SK-N-MC (cell line): ENCODE results near the gene FHIT.

Source experiments
- EZH2 ChIP-seq: fragments of 200-600 bp; sonication (generic); IDR thresholded peaks from one replicate; pipeline ENCODE4 v1.6.1; 2017; ENCODE audit warnings: antibody characterized with exemption
- FOXP2 ChIP-seq: optimal IDR thresholded peaks from 2 replicates; pipeline ENCODE3; 2011; ENCODE audit warnings: mild to moderate bottlenecking, moderate library complexity; ENCODE audit not compliant: insufficient read depth; ENCODE audit errors: extremely low read length, control extremely low read depth

DNA sequence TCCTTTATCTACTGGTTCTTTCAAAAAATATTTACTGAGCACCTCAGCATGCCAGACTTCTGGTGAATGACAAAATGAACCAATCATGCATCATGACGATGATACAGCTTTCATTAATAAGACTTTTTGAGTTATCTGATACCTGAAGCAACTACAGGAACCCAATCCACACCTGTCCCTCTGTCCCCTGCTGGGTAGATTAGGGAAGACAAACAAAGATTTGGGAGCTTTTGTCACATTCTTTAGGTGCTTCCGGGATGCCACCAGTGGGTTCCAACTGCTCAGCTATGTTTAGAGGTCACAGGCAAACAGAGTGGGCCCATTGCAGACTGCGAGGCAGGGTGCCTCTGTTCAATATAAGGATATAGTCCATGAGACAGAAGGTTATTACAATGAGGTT is 1180.9 kb downstream of the FHIT start:
- TF ChIP-seq EZH2 (no peak), FOXP2 (no peak)
